NT2/D1 (cell line): ENCODE data around the gene MPRIP.

ENCODE experiments used
- DNase-seq: peaks from one replicate; pipeline ENCODE4 v3.0.0-alpha.2; 2011; ENCODE audit warnings: low read depth, low spot score
- H3K27me3 ChIP-seq: 2 replicates; pipeline ENCODE4 v1.6.0; 2011; ENCODE audit warnings: mild to moderate bottlenecking; ENCODE audit not compliant: insufficient read length, insufficient read depth
- H3K36me3 ChIP-seq: 2 replicates; pipeline ENCODE4 v1.6.1; 2011; ENCODE audit warnings: mild to moderate bottlenecking, low read length, mixed read lengths; ENCODE audit not compliant: insufficient read depth, insufficient read length
- H3K4me1 ChIP-seq: 2 replicates; pipeline ENCODE4 v1.5.1; 2011; ENCODE audit not compliant: insufficient read depth, insufficient read length
- H3K4me3 ChIP-seq: 2 replicates; pipeline ENCODE4 v1.5.1; 2011; ENCODE audit warnings: low read depth; ENCODE audit not compliant: insufficient read length
- H3K9ac ChIP-seq: 2 replicates; pipeline ENCODE4 v1.6.0; 2011; ENCODE audit warnings: low read depth; ENCODE audit not compliant: insufficient read length
- H3K9me3 ChIP-seq: 2 replicates; pipeline ENCODE4 v1.5.1; 2011; ENCODE audit warnings: mild to moderate bottlenecking, low read length; ENCODE audit not compliant: insufficient read depth
- SUZ12 ChIP-seq: IDR thresholded peaks from 2 replicates; pipeline ENCODE4 v1.6.1; 2011; ENCODE audit not compliant: insufficient read length, insufficient read depth; ENCODE audit errors: extremely low read depth
- YY1 ChIP-seq: IDR thresholded peaks from 2 replicates; pipeline ENCODE4 v1.6.1; 2011; ENCODE audit not compliant: insufficient read length, insufficient read depth
- ZNF274 ChIP-seq: IDR thresholded peaks from 2 replicates; pipeline ENCODE4 v1.6.1; 2011; ENCODE audit warnings: mild to moderate bottlenecking, low read depth, low read length

Gene MPRIP

GRCh38 chr17:17091856-17092756 is 49.8 kb downstream of the MPRIP start:
- Histone ChIP-seq H3K9me3 (no peaks in the 10 kb centered on the region), H3K36me3 (peaks cover 43% of the 10 kb centered on the region), H3K9ac (no peak overlapping the region), H3K27me3 (no peaks in the 10 kb centered on the region), H3K4me3 (no peak overlapping the region), H3K4me1 (peaks cover 23% of the 10 kb centered on the region)
- TF ChIP-seq YY1 (no peak), SUZ12 (no peak), ZNF274 (no peak)
- DNase-seq: no peak

GRCh38 chr17:17093764-17094163 is 51.5 kb downstream of the MPRIP start:
- H3K4me3 ChIP-seq: no peak overlapping the region
- peaks cover 23% of the 10 kb centered on the region for H3K4me1 ChIP-seq
- H3K9ac ChIP-seq: no peak overlapping the region
- DNase-seq: no peak
- H3K36me3 ChIP-seq: peaks cover 28% of the 10 kb centered on the region
- H3K9me3 ChIP-seq: no peaks in the 10 kb centered on the region
- no peaks in the 10 kb centered on the region for H3K27me3 ChIP-seq
- TF ChIP-seq YY1 (no peak), ZNF274 (no peak), SUZ12 (no peak)

- no peak for TF ChIP-seq ZNF274
- TF ChIP-seq YY1: no peak
- no peak for TF ChIP-seq SUZ12
- Histone ChIP-seq H3K4me3 (no peak overlapping the region), H3K36me3 (peaks cover 6% of the 10 kb centered on the region), H3K4me1 (peaks cover 23% of the 10 kb centered on the region), H3K9me3 (no peaks in the 10 kb centered on the region), H3K9ac (no peak overlapping the region), H3K27me3 (no peaks in the 10 kb centered on the region)
- DNase-seq: no peak
Observed at GRCh38 chr17:17096438-17097178, 54.4 kb downstream of the MPRIP start.

GRCh38 chr17:17097763-17098345 is 55.6 kb downstream of the MPRIP start:
- no peak for TF ChIP-seq ZNF274
- TF ChIP-seq YY1: no peak
- TF ChIP-seq SUZ12: no peak
- no peaks in the 10 kb centered on the region for H3K9me3 ChIP-seq
- no peak overlapping the region for H3K4me3 ChIP-seq
- peaks cover 13% of the 10 kb centered on the region for H3K36me3 ChIP-seq
- no peak for DNase-seq
- no peak overlapping the region for H3K9ac ChIP-seq
- peaks cover 23% of the 10 kb centered on the region for H3K4me1 ChIP-seq
- H3K27me3 ChIP-seq: no peaks in the 10 kb centered on the region

- peaks cover 16% of the 10 kb centered on the region for H3K36me3 ChIP-seq
- no peak overlapping the region for H3K9ac ChIP-seq
Observed at GRCh38 chr17:17098551-17099179, 56.4 kb downstream of the MPRIP start.

GRCh38 chr17:17102176-17102575 is 59.9 kb downstream of the MPRIP start:
- Histone ChIP-seq H3K9me3 (no peaks in the 10 kb centered on the region), H3K27me3 (no peaks in the 10 kb centered on the region), H3K4me1 (peaks cover 11% of the 10 kb centered on the region), H3K9ac (no peak overlapping the region), H3K36me3 (peaks cover 22% of the 10 kb centered on the region), H3K4me3 (no peak overlapping the region)
- TF ChIP-seq YY1: no peak
- no peak for TF ChIP-seq ZNF274
- TF ChIP-seq SUZ12: no peak
- no peak for DNase-seq

More at GRCh38 chr17:17098551-17099179, 56.4 kb downstream of the MPRIP start:
- no peak for DNase-seq
- no peaks in the 10 kb centered on the region for H3K9me3 ChIP-seq
- no peaks in the 10 kb centered on the region for H3K27me3 ChIP-seq
- no peak overlapping the region for H3K4me3 ChIP-seq
- peaks cover 25% of the 10 kb centered on the region for H3K4me1 ChIP-seq
- no peak for TF ChIP-seq YY1
- TF ChIP-seq ZNF274: no peak
- TF ChIP-seq SUZ12: no peak

GRCh38 chr17:17103160-17103559 is 60.9 kb downstream of the MPRIP start:
- DNase-seq: no peak
- H3K36me3 ChIP-seq: peaks cover 22% of the 10 kb centered on the region
- TF ChIP-seq YY1 (no peak), SUZ12 (no peak), ZNF274 (no peak)

More at GRCh38 chr17:17103160-17103559, 60.9 kb downstream of the MPRIP start:
- Histone ChIP-seq H3K4me3 (no peak overlapping the region), H3K9me3 (no peaks in the 10 kb centered on the region), H3K9ac (peak overlapping the region; percentile 29), H3K4me1 (peaks cover 14% of the 10 kb centered on the region), H3K27me3 (no peaks in the 10 kb centered on the region)
